ENCODE data around the gene CACNA1C.

GRCh38 chr12:2636741-2637340, 584.1 kb downstream of the CACNA1C start:
- no peak for TF ChIP-seq CTCF (conservative IDR thresholded peaks at IDR 0.05 in 1 of 2, IDR thresholded peaks at IDR 0.05 in 1 of 2; ENCODE audit: extremely low read depth in 1 of 2, insufficient read depth in 1 of 2, low read depth in 1 of 2, low read length in 2 of 2)
- no peak for TF ChIP-seq EZH2 (IDR thresholded peaks at IDR 0.05; ENCODE audit: borderline replicate concordance, low read length)
